PC-3 (cell line): Measurements from ENCODE around the gene CASP8.

ENCODE experiments used
- EZH2 ChIP-seq: fragments of 300-600 bp; sonication (generic); IDR thresholded peaks from one replicate; pipeline ENCODE4 v1.6.1; 2017; ENCODE audit warnings: antibody characterized with exemption, mild to moderate bottlenecking, low read length; ENCODE audit not compliant: unreplicated experiment
- EZH2phosphoT487 ChIP-seq: fragments of 300-600 bp; sonication (generic); IDR thresholded peaks from 2 replicates; pipeline ENCODE4 v1.6.1; 2018; ENCODE audit warnings: mild to moderate bottlenecking, antibody characterized with exemption, low read length, borderline replicate concordance
- TF ChIP-seq, protein P1 (sequence below): fragments of 300-600 bp; sonication (generic); conservative IDR thresholded peaks from 2 replicates; pipeline ENCODE4 v1.5.1; 2017; ENCODE audit warnings: antibody characterized with exemption, low read depth, mild to moderate bottlenecking, low read length

DNA sequence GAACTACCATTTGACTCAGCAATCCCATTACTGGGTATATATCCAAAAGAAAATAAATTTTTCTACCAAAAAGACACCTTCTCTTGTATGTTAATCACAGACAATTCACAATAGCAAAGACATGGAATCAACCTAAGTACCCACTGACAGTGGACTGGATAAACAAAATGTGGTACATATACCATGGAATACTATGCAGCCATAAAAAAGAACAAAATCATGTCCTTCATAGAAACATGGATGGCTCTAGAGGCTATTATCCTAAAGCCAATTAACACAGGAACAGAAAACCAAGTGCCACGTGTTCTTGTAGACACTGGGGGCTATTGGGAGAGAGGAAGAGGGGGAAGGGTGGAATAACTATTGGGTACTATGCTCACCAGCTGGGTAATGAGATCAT lies 69.1 kb downstream of the CASP8 start:
- TF ChIP-seq, protein P1, sequence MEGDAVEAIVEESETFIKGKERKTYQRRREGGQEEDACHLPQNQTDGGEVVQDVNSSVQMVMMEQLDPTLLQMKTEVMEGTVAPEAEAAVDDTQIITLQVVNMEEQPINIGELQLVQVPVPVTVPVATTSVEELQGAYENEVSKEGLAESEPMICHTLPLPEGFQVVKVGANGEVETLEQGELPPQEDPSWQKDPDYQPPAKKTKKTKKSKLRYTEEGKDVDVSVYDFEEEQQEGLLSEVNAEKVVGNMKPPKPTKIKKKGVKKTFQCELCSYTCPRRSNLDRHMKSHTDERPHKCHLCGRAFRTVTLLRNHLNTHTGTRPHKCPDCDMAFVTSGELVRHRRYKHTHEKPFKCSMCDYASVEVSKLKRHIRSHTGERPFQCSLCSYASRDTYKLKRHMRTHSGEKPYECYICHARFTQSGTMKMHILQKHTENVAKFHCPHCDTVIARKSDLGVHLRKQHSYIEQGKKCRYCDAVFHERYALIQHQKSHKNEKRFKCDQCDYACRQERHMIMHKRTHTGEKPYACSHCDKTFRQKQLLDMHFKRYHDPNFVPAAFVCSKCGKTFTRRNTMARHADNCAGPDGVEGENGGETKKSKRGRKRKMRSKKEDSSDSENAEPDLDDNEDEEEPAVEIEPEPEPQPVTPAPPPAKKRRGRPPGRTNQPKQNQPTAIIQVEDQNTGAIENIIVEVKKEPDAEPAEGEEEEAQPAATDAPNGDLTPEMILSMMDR = no peak
- TF ChIP-seq EZH2 = no peak
- no peak for TF ChIP-seq EZH2phosphoT487
